GM12801 (cell line): ENCODE results near the gene ANKRD49.

Experiments
- TF ChIP-seq, protein P1 (sequence below): IDR thresholded peaks from one replicate; pipeline ENCODE4 v1.5.1; 2011; ENCODE audit warnings: control low read depth; ENCODE audit not compliant: insufficient read length; ENCODE audit errors: extremely low read depth

Gene ANKRD49

DNA sequence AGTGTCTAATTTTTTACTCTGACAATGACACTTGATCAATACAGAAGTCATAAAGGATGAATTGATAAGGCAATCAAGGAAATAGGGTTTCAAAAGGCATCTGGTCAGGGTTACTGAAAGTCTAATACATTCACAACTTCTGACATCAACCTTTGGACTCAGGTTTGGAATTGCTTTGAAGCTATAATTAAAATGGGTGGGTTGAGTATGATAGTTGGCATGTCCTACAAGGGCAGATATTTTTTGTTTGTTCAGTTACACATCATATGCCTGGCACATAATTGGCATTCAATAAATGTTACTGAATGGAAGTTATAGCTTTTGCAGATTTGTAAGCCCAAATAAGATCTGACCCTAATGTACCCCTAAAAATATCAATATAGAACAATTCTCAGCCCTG, 42.6 kb downstream of the ANKRD49 start:
- TF ChIP-seq, protein P1, sequence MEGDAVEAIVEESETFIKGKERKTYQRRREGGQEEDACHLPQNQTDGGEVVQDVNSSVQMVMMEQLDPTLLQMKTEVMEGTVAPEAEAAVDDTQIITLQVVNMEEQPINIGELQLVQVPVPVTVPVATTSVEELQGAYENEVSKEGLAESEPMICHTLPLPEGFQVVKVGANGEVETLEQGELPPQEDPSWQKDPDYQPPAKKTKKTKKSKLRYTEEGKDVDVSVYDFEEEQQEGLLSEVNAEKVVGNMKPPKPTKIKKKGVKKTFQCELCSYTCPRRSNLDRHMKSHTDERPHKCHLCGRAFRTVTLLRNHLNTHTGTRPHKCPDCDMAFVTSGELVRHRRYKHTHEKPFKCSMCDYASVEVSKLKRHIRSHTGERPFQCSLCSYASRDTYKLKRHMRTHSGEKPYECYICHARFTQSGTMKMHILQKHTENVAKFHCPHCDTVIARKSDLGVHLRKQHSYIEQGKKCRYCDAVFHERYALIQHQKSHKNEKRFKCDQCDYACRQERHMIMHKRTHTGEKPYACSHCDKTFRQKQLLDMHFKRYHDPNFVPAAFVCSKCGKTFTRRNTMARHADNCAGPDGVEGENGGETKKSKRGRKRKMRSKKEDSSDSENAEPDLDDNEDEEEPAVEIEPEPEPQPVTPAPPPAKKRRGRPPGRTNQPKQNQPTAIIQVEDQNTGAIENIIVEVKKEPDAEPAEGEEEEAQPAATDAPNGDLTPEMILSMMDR, result no peak

GRCh38 chr11:94537031-94537600, 43.3 kb downstream of the ANKRD49 start:
- TF ChIP-seq, protein P1, result no peak

- TF ChIP-seq, protein P1, result no peak
Observed at GRCh38 chr11:94539420-94539819, 45.6 kb downstream of the ANKRD49 start.

- TF ChIP-seq, protein P1, result no peak
Observed at GRCh38 chr11:94543695-94544645, 50.2 kb downstream of the ANKRD49 start, which contains the start of gene FUT4. Gene FUT4, plus strand, starts transcription at chr11:94543921. Its CDS starts 213 bp downstream, at chr11:94544134.

GRCh38 chr11:94544646-94545263, 51.0 kb downstream of the ANKRD49 start:
- TF ChIP-seq, protein P1, result no peak

DNA sequence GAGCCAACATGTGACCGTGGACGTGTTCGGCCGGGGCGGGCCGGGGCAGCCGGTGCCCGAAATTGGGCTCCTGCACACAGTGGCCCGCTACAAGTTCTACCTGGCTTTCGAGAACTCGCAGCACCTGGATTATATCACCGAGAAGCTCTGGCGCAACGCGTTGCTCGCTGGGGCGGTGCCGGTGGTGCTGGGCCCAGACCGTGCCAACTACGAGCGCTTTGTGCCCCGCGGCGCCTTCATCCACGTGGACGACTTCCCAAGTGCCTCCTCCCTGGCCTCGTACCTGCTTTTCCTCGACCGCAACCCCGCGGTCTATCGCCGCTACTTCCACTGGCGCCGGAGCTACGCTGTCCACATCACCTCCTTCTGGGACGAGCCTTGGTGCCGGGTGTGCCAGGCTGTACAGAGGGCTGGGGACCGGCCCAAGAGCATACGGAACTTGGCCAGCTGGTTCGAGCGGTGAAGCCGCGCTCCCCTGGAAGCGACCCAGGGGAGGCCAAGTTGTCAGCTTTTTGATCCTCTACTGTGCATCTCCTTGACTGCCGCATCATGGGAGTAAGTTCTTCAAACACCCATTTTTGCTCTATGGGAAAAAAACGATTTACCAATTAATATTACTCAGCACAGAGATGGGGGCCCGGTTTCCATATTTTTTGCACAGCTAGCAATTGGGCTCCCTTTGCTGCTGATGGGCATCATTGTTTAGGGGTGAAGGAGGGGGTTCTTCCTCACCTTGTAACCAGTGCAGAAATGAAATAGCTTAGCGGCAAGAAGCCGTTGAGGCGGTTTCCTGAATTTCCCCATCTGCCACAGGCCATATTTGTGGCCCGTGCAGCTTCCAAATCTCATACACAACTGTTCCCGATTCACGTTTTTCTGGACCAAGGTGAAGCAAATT, 51.7 kb downstream of the ANKRD49 start:
- TF ChIP-seq, protein P1, result no peak

DNA sequence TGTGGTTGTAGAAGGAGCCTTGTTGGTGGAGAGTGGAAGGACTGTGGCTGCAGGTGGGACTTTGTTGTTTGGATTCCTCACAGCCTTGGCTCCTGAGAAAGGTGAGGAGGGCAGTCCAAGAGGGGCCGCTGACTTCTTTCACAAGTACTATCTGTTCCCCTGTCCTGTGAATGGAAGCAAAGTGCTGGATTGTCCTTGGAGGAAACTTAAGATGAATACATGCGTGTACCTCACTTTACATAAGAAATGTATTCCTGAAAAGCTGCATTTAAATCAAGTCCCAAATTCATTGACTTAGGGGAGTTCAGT, 52.3 kb downstream of the ANKRD49 start:
- TF ChIP-seq, protein P1, result no peak
